ENCODE measurements around the gene CHAC1.

The CHAC1 gene

GRCh38 chr15:40985541-40986330, 32.5 kb downstream of the CHAC1 start:
- no peak for DNase-seq (ENCODE audit: low read depth)

- DNase-seq (ENCODE audit: low read depth): no peak
Measured at GRCh38 chr15:40986820-40987219, 33.5 kb downstream of the CHAC1 start.

- no peak for DNase-seq (ENCODE audit: low read depth)
Measured at GRCh38 chr15:40988156-40988555, 34.9 kb downstream of the CHAC1 start.

- DNase-seq (ENCODE audit: low read depth): no peak
Measured at GRCh38 chr15:40990080-40990479, 36.8 kb downstream of the CHAC1 start.

- DNase-seq (ENCODE audit: low read depth): no peak
Measured at GRCh38 chr15:40990789-40991188, 37.5 kb downstream of the CHAC1 start.

GRCh38 chr15:40991355-40991754, 38.1 kb downstream of the CHAC1 start:
- no peak for DNase-seq (ENCODE audit: low read depth)

- DNase-seq (ENCODE audit: low read depth): no peak
Measured at GRCh38 chr15:40992241-40992741, 39.0 kb downstream of the CHAC1 start.

GRCh38 chr15:40992825-40993224, 39.6 kb downstream of the CHAC1 start:
- DNase-seq (ENCODE audit: low read depth): no peak

GRCh38 chr15:40995656-40996055, 42.4 kb downstream of the CHAC1 start:
- no peak for DNase-seq (ENCODE audit: low read depth)

GRCh38 chr15:40999190-40999589, 45.9 kb downstream of the CHAC1 start:
- peak; percentile 80 for DNase-seq (ENCODE audit: low read depth)

- DNase-seq (ENCODE audit: low read depth): no peak
Measured at GRCh38 chr15:41001524-41002214, 48.4 kb downstream of the CHAC1 start.

- DNase-seq (ENCODE audit: low read depth): no peak
Measured at GRCh38 chr15:41004490-41004889, 51.2 kb downstream of the CHAC1 start.

All from HS-5 (cell line).